Activated naive CD8-positive, alpha-beta T cell (primary cell): Measurements from ENCODE around the gene GPR35.

Experiments
- H3K27ac Mint-ChIP-seq: one replicate; pipeline ENCODE4 v1.8.0; 2021; ENCODE audit warnings: mixed read lengths
- H3K27me3 Mint-ChIP-seq: one replicate; pipeline ENCODE4 v1.8.0; 2021; ENCODE audit warnings: mixed read lengths
- H3K36me3 Mint-ChIP-seq: one replicate; pipeline ENCODE4 v1.8.0; 2021; ENCODE audit warnings: mixed read lengths
- H3K4me1 Mint-ChIP-seq: one replicate; pipeline ENCODE4 v1.8.0; 2021; ENCODE audit warnings: low read depth, mixed read lengths
- H3K4me3 Mint-ChIP-seq: one replicate; pipeline ENCODE4 v1.8.0; 2021; ENCODE audit warnings: mild to moderate bottlenecking, mixed read lengths
- H3K9me3 Mint-ChIP-seq: one replicate; pipeline ENCODE4 v1.8.0; 2021; ENCODE audit warnings: low read depth, mixed read lengths

The GPR35 gene

DNA sequence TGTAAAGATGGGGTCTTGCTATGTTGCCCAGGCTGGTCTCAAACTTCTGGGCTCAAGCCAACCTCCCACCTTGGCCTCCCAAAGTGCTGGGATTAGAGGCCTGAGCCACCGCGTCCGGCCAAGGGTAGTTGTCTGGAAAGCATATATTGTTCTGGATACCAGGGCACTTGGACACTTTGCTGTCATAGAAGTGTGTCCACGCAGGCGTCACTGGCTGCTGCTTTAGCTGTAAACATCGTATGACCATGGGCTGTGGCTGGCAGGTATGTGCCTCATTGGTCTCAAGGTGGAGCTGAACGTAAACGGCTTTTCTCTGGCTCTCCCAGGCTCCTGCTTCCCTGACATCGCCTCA lies 3.2 kb upstream of the GPR35 start:
- peaks cover 4% of the 10 kb centered on the region for H3K9me3 Mint-ChIP-seq
- peak overlapping the region; percentile 75 for H3K4me3 Mint-ChIP-seq
- H3K27me3 Mint-ChIP-seq: no peaks in the 10 kb centered on the region
- H3K27ac Mint-ChIP-seq: peak overlapping the region; percentile 91
- H3K36me3 Mint-ChIP-seq: peaks cover 8% of the 10 kb centered on the region
- peaks cover 46% of the 10 kb centered on the region for H3K4me1 Mint-ChIP-seq

DNA sequence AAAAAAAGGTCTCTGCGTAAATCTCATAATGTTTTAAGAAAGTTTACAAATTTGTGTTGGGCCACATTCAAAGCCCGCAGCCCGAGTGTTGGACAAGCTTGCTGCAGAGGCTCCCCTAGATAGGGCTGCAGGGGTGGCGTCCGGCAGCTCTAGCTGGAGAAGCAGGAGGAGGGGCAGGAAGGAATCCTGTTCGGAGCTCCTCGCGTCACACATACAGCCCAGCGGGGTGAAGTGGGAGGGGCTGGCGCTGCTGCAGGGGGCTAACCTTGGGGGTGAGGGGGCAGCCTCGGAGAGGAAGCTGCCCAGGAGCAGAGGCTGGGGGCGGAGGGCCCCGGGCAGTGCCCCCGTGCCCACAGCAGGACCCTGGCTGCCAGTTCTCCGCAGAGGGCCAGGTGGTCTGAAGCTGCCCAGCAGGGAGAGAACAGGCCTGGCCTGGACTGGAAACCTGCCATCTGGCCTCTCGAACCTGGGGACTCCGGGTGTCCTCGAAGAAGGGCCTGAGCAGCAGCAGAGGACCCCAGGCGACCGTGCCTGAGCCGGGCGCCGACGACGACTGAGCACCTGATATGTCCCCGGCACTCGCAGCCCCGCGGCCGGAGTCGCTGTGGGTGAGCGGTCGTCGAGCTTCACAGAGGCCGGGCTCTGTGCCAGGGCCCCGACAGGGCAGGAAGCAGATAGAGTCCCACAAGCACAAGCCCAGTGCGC lies 2.6 kb upstream of the GPR35 start:
- H3K36me3 Mint-ChIP-seq: peaks cover 8% of the 10 kb centered on the region
- peak overlapping the region; percentile 91 for H3K27ac Mint-ChIP-seq
- H3K27me3 Mint-ChIP-seq: no peaks in the 10 kb centered on the region

DNA sequence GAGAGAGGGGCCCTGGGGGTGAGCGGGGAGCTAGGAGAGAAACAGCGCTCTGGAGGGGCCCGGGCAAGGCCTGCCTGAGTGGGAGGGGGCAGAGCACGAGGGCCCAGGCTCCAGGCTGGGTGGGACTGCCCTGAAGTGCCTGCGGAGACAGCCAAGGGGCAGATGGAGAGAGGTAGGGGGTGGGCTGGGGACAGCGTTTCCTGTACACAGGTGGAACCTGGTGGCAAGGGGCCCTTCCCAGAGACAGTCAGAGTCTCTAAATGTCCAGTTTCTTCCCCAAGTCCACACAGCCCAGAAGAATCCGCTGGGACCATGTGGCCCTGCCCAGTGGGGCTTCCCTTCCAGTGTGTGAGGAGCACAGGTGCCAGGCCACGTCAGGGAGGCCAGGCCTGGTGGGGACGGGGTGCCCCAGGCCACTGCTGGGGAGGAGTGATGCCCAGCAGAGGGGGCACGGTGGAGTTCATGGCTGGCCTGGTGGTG lies 1.7 kb upstream of the GPR35 start:
- Mint-ChIP-seq H3K36me3 (peaks cover 7% of the 10 kb centered on the region), H3K27ac (peak overlapping the region; percentile 28), H3K27me3 (no peaks in the 10 kb centered on the region), H3K4me3 (no peak overlapping the region), H3K4me1 (peaks cover 46% of the 10 kb centered on the region), H3K9me3 (no peaks in the 10 kb centered on the region)

More for the DNA sequence above, 2.6 kb upstream of the GPR35 start:
- H3K4me3 Mint-ChIP-seq: peak overlapping the region; percentile 75
- H3K9me3 Mint-ChIP-seq: peaks cover 2% of the 10 kb centered on the region
- peaks cover 46% of the 10 kb centered on the region for H3K4me1 Mint-ChIP-seq

DNA sequence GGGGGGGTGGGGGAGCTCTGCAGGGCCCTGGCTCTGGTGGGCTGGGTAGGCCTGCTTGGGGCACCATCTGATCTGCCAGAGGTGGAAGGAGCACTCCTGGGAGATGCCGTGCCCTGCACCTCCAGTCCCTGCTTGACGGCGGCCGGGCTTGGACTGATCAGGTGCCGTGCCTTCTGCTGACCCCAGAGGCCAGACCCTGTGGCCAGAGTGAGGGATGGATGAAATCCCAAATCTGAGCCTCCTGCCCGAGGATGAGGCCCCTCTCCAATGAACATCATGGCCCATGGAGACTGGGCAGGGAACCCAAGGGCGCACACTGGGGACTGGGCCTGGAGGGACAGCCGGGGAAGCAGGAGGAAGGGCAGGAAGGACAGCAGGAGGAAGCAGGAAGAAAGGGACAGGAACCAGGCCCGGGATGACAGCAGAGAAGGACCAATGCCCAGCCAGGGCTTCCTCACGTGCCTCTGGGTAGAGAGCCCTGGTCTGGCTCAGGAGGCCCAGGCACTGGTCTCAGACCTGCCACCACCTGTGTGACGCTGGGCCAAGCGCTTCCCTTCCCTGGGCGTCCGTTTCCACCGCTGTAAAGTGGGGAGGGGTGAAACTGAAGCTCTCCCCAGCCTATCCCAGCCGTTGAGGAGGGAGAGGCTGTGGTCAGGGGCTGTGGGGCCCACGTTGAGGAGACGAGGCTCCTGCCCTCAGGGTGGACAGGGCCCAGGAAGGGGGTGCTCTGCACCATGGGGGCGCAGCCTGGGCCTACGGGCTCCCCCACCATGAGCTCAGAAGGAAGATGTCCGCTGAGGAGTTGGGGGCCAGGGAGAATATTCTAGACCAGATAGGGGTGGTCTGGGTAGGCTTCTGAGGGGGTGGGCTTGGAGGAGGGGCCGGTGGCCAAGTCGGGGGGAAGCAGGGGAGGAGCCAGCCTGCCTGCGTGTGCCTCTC lies 1.0 kb upstream of the GPR35 start:
- Mint-ChIP-seq H3K9me3 (no peaks in the 10 kb centered on the region), H3K27ac (peak overlapping the region; percentile 75), H3K4me3 (peak overlapping the region; percentile 57), H3K36me3 (peaks cover 3% of the 10 kb centered on the region), H3K4me1 (peaks cover 46% of the 10 kb centered on the region), H3K27me3 (no peaks in the 10 kb centered on the region)

DNA sequence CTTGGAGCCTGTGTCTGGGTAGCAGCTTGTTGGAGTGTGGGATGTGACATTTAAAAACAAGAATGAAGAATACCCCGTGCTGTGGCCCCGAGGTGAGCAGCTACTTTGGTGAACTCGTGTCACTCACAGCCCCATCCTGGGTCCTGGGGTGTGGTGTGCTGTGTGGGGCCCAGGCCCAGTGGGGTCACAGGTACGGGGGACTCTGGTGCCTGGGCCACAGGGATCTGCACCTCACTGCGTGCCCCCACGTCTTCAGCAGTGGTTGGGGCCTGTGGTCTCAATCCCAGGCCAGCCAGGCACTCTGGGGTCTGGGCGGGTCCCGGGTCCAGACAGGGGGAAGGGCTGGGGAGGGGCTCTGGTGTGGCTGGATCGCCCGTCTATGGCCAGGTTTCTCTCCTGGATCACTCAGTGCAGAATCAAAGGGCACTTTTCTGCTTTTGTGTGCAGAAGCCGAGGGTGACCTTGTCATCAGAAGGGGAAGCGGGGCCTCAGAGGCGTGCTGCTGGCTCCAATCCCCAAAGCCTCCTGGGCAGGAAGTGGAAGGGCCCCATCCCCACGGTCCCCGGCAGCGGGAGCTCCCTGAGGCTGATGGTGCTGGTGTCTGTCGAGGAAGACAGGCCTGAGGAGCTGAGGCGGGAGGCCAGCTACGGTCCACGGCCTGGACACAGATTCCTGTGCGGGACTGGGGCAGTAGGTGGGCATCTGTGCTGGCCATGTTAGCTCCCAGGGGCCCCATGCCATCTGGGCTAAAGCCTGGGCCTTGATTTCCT lies 1.4 kb downstream of the GPR35 start:
- Mint-ChIP-seq H3K27ac (no peak overlapping the region), H3K4me1 (peaks cover 35% of the 10 kb centered on the region), H3K27me3 (no peaks in the 10 kb centered on the region), H3K9me3 (no peaks in the 10 kb centered on the region), H3K36me3 (peaks cover 3% of the 10 kb centered on the region), H3K4me3 (peak overlapping the region; percentile 27)

DNA sequence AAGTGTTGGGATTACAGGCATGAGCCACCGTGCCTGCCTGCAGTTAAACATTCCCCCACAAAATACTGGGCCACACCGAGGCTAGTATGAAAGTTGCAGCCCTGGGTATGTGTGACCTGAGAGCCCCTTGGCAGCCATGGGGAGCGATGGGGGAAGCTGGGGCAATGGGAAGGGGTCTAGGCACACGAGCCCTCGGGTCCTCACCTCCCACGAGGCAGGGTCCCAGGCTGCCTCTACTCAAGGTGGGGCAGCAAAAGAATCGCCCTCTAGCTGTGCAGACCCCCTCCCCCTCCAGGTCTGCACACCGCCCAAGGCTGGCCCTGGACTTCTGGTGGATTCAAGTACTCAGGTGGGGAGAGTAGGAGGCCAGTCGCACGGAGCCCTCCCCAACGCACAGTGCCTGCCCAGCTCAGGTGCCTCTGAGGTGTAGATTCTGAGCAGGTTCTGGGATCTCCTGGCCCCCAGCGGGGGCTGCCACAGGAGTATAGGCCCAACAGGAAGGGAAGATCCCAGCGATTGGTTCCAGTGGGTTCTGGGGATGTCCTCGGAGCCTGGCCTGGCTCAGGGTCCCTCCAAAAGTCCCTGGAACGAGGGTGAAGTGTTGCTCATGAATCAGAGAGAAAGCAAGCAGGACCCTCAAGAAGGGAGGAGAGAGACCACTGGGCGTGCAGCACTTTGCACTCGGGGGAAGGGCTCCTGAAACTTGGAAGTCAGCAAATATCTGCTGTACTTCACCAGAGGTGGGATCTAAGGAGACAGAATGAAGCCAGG lies 2.6 kb downstream of the GPR35 start:
- H3K36me3 Mint-ChIP-seq: peaks cover under 1% of the 10 kb centered on the region
- peaks cover 27% of the 10 kb centered on the region for H3K4me1 Mint-ChIP-seq
- H3K4me3 Mint-ChIP-seq: no peak overlapping the region
- no peak overlapping the region for H3K27ac Mint-ChIP-seq
- peaks cover 1% of the 10 kb centered on the region for H3K9me3 Mint-ChIP-seq
- no peaks in the 10 kb centered on the region for H3K27me3 Mint-ChIP-seq

DNA sequence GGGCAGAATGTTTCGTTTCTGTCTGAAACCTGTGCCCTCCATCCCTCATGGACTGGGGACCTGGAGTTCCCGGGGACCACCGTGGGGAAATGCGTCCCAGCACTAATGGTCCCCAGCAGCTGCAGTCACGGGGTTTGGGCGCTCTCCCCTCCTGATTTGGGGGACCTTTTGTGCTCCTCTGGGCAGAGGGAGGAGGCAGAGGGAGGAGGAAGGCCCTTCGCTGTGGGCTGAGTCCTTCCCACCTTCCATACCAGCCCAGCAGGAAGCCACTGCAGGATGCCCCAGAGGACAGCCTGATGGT lies 3.2 kb downstream of the GPR35 start:
- Mint-ChIP-seq H3K4me3 (no peak overlapping the region), H3K36me3 (peaks cover 5% of the 10 kb centered on the region), H3K27ac (no peak overlapping the region), H3K9me3 (peaks cover 7% of the 10 kb centered on the region), H3K27me3 (no peaks in the 10 kb centered on the region), H3K4me1 (peaks cover 21% of the 10 kb centered on the region)

DNA sequence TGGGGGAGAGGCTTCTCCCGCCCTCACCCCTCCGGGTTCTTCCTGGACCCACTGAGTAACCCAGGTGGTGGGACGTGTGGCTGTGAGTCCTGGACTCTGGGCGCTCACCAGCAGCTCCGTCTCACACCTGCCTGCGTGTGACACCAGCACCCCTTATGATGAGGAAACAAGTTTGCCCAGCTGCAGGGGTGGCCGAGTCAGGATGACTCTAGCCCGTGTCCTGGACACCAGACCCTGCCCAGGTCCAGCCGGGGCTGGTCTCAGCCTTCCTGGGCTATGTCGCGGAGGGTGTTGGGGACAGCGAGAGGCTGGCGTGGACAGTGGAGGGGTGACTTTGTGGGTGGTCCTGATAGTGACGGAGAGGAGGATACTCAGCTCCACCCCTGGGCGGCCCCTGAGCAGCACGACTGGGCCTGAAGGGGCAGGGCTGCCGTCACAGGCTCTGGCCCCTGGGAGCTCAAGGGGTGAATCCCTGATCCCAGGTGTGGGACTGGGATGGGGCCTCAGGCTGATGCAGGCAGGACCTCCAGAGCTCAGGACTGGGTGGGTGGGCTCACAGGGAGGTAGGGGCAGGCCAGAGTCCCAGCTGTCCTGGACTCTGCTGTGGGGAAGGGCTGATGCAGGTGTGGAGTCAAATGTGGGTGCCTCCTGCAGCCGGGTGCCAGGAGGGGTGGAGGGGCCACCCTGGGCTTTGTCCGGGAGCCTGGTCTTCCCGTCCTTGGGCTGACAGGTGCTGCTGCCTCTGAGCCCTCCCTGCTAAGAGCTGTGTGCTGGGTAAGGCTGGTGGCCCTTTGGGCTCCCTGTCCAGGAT lies 3.7 kb downstream of the GPR35 start:
- peaks cover 5% of the 10 kb centered on the region for H3K36me3 Mint-ChIP-seq
- H3K27ac Mint-ChIP-seq: no peak overlapping the region
- no peaks in the 10 kb centered on the region for H3K27me3 Mint-ChIP-seq

DNA sequence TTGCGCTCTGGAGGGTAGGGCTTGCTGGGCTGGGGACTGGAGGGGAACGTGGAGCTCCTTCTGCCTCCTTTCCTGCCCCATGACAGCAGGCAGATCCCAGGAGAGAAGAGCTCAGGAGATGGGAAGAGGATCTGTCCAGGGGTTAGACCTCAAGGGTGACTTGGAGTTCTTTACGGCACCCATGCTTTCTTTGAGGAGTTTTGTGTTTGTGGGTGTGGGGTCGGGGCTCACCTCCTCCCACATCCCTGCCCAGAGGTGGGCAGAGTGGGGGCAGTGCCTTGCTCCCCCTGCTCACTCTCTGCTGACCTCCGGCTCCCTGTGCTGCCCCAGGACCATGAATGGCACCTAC lies 4.3 kb downstream of the GPR35 start:
- H3K36me3 Mint-ChIP-seq: peaks cover 7% of the 10 kb centered on the region
- no peaks in the 10 kb centered on the region for H3K27me3 Mint-ChIP-seq
- H3K27ac Mint-ChIP-seq: no peak overlapping the region
- H3K4me3 Mint-ChIP-seq: no peak overlapping the region
- H3K4me1 Mint-ChIP-seq: peaks cover 13% of the 10 kb centered on the region
- peaks cover 9% of the 10 kb centered on the region for H3K9me3 Mint-ChIP-seq

More for the DNA sequence above, 3.7 kb downstream of the GPR35 start:
- Mint-ChIP-seq H3K4me1 (peaks cover 18% of the 10 kb centered on the region), H3K9me3 (peaks cover 9% of the 10 kb centered on the region), H3K4me3 (no peak overlapping the region)

DNA sequence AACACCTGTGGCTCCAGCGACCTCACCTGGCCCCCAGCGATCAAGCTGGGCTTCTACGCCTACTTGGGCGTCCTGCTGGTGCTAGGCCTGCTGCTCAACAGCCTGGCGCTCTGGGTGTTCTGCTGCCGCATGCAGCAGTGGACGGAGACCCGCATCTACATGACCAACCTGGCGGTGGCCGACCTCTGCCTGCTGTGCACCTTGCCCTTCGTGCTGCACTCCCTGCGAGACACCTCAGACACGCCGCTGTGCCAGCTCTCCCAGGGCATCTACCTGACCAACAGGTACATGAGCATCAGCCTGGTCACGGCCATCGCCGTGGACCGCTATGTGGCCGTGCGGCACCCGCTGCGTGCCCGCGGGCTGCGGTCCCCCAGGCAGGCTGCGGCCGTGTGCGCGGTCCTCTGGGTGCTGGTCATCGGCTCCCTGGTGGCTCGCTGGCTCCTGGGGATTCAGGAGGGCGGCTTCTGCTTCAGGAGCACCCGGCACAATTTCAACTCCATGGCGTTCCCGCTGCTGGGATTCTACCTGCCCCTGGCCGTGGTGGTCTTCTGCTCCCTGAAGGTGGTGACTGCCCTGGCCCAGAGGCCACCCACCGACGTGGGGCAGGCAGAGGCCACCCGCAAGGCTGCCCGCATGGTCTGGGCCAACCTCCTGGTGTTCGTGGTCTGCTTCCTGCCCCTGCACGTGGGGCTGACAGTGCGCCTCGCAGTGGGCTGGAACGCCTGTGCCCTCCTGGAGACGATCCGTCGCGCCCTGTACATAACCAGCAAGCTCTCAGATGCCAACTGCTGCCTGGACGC lies 4.9 kb downstream of the GPR35 start:
- H3K27ac Mint-ChIP-seq: no peak overlapping the region
- H3K36me3 Mint-ChIP-seq: peaks cover 7% of the 10 kb centered on the region
- peaks cover 7% of the 10 kb centered on the region for H3K4me1 Mint-ChIP-seq

DNA sequence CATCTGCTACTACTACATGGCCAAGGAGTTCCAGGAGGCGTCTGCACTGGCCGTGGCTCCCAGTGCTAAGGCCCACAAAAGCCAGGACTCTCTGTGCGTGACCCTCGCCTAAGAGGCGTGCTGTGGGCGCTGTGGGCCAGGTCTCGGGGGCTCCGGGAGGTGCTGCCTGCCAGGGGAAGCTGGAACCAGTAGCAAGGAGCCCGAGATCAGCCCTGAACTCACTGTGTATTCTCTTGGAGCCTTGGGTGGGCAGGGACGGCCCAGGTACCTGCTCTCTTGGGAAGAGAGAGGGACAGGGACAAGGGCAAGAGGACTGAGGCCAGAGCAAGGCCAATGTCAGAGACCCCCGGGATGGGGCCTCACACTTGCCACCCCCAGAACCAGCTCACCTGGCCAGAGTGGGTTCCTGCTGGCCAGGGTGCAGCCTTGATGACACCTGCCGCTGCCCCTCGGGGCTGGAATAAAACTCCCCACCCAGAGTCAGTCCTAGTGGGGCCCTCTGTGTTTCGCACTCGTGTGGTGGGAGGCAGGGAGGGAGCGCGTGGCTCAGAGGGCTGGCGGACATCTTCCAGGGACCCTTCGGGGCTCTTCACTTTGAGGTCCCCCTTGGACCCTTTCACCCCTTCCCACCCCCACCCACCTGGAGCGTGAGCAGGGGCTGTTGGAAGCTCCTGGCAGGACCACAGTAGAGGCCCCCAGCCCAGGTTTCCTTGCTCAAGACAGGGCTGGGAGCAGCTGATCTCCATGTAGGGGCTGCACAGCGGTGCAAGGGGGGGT lies 5.7 kb downstream of the GPR35 start:
- Mint-ChIP-seq H3K27ac (no peak overlapping the region), H3K27me3 (no peaks in the 10 kb centered on the region), H3K4me1 (peaks cover 6% of the 10 kb centered on the region), H3K9me3 (peaks cover 9% of the 10 kb centered on the region), H3K36me3 (peaks cover 7% of the 10 kb centered on the region), H3K4me3 (no peak overlapping the region)

More for the DNA sequence above, 4.9 kb downstream of the GPR35 start:
- Mint-ChIP-seq H3K4me3 (no peak overlapping the region), H3K27me3 (no peaks in the 10 kb centered on the region), H3K9me3 (peaks cover 9% of the 10 kb centered on the region)

DNA sequence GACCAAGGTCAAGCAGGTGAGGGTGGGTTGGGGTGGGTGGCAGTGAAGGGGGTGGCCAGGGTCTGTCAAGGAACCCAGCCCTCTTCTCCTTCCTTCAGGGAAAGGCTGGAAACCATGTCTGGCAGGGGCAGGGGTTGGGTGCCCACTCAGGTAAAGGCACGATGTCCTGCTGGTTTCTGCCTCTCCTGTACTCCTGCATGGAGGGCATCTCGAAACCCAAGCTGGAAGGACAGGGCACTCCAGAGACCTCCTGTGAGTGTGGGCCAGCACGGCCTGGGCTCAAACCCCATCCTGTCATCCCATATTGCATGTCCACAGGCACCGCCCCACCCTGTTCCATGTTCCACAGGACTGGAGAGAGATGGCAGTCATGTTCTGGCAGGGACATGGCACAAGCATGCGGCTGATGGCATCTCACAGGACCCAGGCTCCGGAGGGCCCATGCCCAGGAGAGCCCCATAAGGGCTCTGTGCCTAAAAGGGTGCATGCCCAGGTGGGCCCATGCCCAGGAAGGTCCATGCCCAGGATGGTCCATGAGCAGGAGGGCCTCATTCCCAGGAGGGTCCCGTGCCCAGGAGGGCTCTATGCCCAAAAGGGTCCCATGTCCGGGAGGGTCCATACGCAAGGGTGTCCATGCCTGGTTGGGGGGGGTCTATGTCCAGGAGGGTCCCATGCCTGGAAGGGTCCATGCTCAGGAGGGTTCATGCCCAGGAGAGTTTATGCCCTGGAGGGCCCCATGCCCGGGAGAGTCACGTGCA lies 6.4 kb downstream of the GPR35 start:
- Mint-ChIP-seq H3K36me3 (peaks cover 7% of the 10 kb centered on the region), H3K27me3 (no peaks in the 10 kb centered on the region), H3K4me1 (peaks cover 2% of the 10 kb centered on the region), H3K4me3 (no peak overlapping the region), H3K27ac (no peak overlapping the region), H3K9me3 (peaks cover 9% of the 10 kb centered on the region)
